HG03108 (cell line): ENCODE measurements around the gene LRRC3.

ENCODE experiments used
- ATAC-seq: cut with Tn5 transposase; IDR thresholded peaks from one replicate; pipeline ENCODE4 v1.9.1; 2021; ENCODE audit warnings: moderate library complexity; ENCODE audit not compliant: unreplicated experiment

Gene LRRC3

GRCh38 chr21:44423941-44424607, 31.2 kb upstream of the LRRC3 start:
- no peak for ATAC-seq

DNA sequence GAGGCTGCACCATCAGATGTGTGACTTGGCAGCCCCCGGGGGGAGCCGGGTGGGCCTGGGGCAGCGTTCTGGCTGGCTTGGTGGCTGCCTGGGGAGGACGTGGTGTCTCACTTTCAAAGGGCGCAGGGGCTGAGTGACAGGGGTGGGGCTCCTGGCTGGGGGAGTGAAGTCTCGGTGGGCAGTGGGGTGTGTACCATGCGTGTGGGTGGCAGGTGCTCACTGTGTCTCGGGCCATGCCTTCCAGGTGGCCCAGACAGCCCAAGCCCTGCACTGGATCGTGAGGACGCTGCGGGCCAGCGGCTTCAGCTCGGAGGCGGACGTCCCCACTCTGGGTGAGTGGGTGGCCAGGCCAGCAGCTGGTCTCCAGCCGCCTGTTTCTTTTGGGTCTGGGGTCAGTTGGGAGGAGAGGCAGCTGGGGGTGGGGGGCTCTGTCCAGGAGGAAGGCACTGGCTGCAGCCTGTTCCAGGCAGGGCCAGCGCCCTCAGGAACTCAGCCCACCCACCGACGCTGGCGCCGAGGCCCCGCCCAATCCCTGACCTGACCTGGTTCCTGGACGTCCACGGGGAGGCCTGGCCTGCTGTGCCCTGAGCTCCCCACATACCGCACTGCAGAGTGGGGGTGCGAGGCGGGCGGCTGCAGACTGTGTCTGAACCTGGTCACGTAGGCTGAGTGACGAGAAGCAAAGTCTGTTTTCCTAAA, 30.6 kb upstream of the LRRC3 start:
- ATAC-seq: no peak

DNA sequence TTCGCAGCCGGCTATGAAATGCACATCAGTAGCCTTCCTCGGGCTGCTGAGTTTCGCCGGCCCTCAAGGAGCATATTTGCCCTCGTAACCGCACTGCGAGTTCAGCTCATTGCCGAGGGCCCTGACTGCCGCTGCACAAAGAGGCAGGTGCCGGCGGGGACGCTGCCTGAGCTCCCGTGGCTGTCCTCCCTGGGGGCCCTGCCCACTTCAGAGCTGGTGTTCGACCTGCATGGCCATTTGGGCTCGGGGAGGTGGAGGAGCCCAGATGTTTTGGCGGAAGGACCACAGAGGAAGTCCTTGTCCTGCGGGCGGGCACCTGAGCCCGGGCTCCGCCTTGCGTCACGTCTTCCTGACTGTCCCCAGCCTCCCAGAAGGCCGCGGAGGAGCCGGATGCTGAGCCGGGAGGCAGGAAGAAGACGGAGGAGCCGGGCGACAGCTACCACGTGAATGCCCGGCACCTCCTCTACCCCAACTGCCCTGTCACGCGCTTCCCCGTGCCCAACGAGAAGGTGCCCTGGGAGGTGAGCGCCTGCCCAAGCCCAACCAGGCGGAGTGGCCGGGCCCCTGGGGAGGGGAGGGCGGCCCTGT, 29.9 kb upstream of the LRRC3 start:
- ATAC-seq: no peak

DNA sequence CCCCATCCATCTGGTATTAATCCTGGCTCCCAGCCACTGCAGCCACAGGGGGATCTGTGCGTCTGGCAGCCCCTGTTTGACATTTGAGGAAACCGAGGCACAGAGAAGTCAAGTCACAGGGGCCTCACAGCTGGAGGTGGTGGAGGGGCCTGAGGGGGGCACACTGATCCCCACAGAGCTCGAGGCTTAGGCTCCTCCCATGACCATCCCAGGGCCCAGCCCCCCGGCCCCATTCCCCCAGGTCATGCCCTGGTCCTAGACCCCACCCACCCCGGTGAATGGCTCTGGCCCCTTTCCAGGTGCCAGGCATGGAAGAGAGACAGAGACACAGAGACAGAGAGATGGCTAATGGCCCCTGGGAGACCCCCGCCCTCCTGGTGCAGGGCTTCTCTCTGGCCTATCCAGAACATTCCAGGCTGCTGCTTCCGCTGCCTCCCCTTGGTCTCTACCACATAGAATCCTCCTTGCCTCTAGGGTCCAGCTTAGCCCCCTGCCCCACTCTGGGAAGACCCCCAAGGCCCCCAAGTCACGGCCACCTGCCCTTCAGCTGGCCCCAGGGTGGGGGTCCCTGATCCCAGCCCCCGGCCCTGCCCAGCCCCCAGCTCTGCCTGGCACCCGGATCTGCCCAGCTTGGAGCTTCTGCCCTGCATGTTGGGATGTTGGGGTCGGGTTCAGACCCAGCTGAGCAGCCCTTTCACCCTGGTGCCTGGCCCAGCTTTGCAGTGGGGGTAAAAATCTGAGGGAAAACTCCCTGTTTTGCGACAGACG, 29.2 kb upstream of the LRRC3 start:
- ATAC-seq: no peak

- no peak for ATAC-seq
Measured at GRCh38 chr21:44426663-44427191, 28.6 kb upstream of the LRRC3 start.

- ATAC-seq: no peak
Measured at GRCh38 chr21:44427241-44428120, 27.8 kb upstream of the LRRC3 start.

- ATAC-seq: no peak
Measured at GRCh38 chr21:44428281-44428960, 26.9 kb upstream of the LRRC3 start.

DNA sequence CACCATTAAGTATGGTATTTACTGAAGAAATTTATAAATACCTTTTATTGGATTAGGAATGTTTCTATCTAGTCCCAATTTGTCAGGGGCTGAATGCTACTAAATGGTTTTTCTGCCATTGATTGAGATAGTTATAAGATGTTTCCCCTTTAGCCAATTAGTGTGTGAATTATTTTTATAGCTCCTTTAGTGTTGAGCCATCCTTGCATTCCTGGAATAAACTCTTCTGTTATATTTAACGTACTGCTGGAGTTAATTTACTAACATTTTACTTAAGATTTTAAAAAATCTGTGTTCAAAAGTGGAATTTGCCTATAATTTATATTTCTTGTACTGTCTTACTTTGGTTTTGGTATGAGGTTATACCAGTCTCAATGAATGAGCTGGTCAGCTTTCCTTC, 25.4 kb upstream of the LRRC3 start:
- no peak for ATAC-seq

DNA sequence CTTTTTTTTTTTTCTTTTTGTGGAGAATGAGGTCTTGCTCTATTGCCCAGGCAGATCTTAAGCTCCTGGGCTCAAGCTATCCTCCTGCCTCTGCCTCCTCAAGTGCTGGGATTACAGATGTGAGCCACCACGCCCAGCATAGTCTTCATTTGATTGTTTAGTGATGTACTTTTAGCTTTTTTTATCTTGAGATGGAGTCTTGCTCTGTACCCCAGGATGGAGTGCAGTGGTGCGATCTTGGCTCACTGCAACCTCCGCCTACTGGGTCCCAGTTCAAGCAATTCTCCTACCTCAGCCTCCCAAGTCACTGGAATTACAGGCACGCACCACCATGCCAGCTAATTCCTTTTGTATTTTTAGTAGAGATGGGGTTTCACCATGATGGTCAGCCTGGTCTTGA, 24.0 kb upstream of the LRRC3 start:
- ATAC-seq: no peak

DNA sequence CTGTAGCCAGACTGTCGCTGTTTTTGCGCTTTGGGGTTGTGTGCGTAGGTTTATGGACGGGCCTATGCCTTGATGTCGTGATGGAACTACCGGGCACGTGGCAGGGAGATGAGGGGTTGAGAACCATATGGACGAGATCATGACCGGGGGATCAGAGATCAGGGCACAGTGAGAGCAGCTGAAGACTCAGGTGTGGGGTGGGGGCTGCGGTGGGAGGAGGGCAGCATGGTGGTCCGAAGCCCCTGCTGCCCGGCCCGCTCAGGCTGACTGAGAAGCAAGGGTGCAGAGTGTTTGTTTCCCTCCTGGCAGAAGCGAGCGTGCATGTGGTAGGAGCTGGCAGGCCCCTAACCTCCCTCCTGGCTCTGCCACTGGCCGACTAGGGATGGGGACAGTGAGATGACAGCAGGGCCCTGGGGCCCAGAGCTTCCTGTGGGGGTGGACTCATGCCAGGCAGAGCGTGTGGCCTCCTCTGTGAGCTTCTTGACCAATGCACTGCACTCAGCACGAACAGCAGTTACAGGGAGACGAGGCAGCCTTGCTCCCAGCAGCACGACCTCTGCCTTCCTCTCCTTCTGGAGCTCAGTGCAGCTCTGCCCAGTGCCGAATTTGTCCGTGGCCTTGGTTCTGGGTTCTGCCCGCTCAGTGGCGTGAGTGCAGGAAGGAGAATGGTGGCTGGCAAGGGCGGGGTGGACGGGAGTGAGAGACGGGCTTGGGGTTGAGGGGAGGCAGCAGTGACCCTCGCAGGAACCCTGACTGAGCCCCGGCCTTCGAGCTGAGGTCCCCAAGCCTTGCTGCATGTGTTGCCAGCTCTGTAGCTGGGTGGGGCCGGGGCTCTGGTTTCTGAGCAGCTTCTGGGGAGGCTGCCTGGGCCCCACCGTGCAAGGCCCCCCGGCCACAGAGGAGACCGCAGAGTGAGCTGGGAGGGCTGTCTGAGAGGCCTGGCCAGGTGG, 22.2 kb upstream of the LRRC3 start:
- no peak for ATAC-seq

DNA sequence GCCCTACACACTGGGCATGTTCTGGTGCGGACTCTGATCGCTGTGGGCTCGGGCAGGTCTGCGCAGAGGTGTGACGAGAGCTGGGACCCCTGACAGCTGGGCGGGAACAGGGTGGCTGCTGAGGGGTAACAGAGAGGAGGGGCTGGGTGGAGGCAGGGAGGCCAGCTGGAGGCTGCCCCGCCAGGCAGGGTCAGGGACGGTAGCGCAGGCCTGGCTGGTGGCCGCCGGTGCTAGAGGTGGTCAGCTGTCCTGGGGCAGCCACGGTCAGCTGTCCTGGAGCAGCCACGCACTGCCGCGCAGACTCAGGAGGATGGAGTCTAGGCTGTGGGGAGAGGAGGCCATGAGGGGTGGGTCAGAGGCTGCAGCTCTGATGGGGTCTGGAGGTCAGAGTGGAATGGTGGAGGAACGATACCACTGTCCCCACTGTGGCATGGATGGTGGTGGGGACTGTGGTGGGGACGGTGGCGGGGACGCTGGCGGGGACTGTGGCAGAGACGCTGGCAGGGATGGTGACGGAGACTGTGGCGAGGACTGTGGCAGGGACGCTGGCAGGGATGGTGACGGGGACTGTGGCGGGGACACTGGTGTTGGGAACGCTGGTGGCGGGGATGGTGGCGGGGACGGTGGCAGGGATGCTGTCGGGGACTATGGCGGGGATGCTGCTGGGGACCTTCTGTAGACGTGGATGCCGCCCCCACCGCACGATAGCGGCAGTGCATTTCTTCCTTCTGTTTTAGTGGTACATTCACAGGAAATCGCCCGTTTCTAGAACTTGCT, 21.3 kb upstream of the LRRC3 start:
- ATAC-seq: no peak

- ATAC-seq: no peak
Measured at GRCh38 chr21:44434568-44434925, 20.8 kb upstream of the LRRC3 start.

- ATAC-seq: no peak
Measured at GRCh38 chr21:44434936-44435635, 20.2 kb upstream of the LRRC3 start.

DNA sequence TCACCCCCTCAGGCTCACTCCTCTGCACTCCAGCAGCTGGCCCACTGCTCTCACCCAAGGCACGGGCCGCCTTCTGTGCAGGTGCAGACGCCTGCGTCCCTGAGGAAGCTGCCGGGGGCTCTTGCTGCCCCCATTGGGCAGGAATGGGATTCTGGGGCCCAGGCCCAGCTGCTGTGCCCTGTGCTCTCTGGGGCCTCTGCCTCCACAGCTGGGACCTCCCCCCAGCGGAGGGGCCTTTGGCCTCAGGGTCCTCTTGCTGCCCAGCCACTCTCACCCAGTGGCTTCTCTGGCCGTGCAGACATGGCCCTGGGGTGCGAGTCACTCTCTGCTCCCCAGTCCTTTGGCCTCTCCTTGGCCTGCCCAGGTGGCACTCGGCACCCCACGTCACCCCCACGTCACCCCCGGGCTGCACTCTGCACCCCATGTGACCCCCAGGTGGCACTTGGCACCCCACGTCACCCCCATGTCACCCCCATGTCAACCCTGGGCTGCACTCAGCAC, 19.1 kb upstream of the LRRC3 start:
- ATAC-seq: no peak

- ATAC-seq: no peak
Measured at GRCh38 chr21:44436958-44437357, 18.4 kb upstream of the LRRC3 start.

GRCh38 chr21:44437371-44437695, 18.0 kb upstream of the LRRC3 start:
- no peak for ATAC-seq

- ATAC-seq: no peak
Measured at GRCh38 chr21:44437696-44438431, 17.4 kb upstream of the LRRC3 start.
